Fibroblast of the aortic adventitia (primary cell): ENCODE measurements around the gene AGXT2. TPM values are rescaled to one million over a fixed set of nuclear protein-coding genes. Genes with fewer than 3 reads are reported as not detected.

Source experiments
- DNase-seq: peaks from one replicate; pipeline ENCODE4 v3.0.0-alpha.2; 2010; ENCODE audit warnings: low read depth
- H3K4me3 ChIP-seq: 2 replicates; pipeline ENCODE4 v1.5.1; 2011; ENCODE audit warnings: low read depth, mild to moderate bottlenecking, control low read depth, low read length, moderate library complexity
- CTCF ChIP-seq: IDR thresholded peaks from 2 replicates; pipeline ENCODE4 v1.5.1; 2011; ENCODE audit warnings: mild to moderate bottlenecking, low read length, control low read depth, inconsistent platforms; ENCODE audit not compliant: insufficient read depth
- total RNA-seq: library from RNA; depleted of rRNA; stranded (reverse); fragments of >200 nt; gene quantifications from 2 replicates; pipeline ENCODE4 v1.2.3, GENCODE V29; 2012; ENCODE audit warnings: low replicate concordance

AGXT2 gene
- total RNA-seq, 1 donor = not detected

GRCh38 chr5:34967540-34967939, 80.2 kb downstream of the AGXT2 start:
- H3K4me3 ChIP-seq = no peak overlapping the region
- no peak for TF ChIP-seq CTCF
- no peak for DNase-seq

- no peak overlapping the region for H3K4me3 ChIP-seq
- no peak for TF ChIP-seq CTCF
- DNase-seq = peak; percentile 38
Observed at GRCh38 chr5:34959323-34959722, 88.4 kb downstream of the AGXT2 start.

- no peak overlapping the region for H3K4me3 ChIP-seq
- peak; percentile 42 for DNase-seq
- peak; percentile 63 for TF ChIP-seq CTCF
Observed at GRCh38 chr5:34957857-34958690, 89.7 kb downstream of the AGXT2 start.

GRCh38 chr5:34957321-34957720, 90.4 kb downstream of the AGXT2 start:
- no peak for TF ChIP-seq CTCF
- DNase-seq = peak; percentile 42

More at GRCh38 chr5:34957321-34957720, 90.4 kb downstream of the AGXT2 start:
- H3K4me3 ChIP-seq = no peak overlapping the region

Other genes with a start within 250 kb of the AGXT2 start
- gene TTC23L, start 208.8 kb downstream of the AGXT2 start, total RNA-seq = 0.36 TPM in 1 of 2 replicates, not detected in the other
- gene RAD1, start 132.4 kb downstream of the AGXT2 start, total RNA-seq = 14.7 and 38.6 TPM in 2 replicates
- 31.3 and 41.9 TPM in 2 replicates for gene BRIX1, start 132.2 kb downstream of the AGXT2 start, total RNA-seq
- 32.6 and 68.9 TPM in 2 replicates for gene DNAJC21, start 118.4 kb downstream of the AGXT2 start, total RNA-seq
- gene PRLR, start 182.5 kb upstream of the AGXT2 start, total RNA-seq = 0.63 and 1.6 TPM in 2 replicates